Measurements from ENCODE around the gene MPP1.
"Not testable (repeated sequence)": the region's sequence is repeated elsewhere in the genome, so short reads cannot be mapped to it uniquely, and the experiment has no call there.

GRCh38 chrX:154825586-154825985, 20.3 kb upstream of the MPP1 start:
- TF ChIP-seq CTCF (conservative IDR thresholded peaks at IDR 0.05; ENCODE audit: low read length); EZH2phosphoT487 (IDR thresholded peaks at IDR 0.05; ENCODE audit: borderline replicate concordance): not testable (repeated sequence)

All from Loucy (cell line).